T-helper 2 cell (primary cell): ENCODE data around the gene HOXB5.
A peak's percentile ranks its signal among the peaks of the same experiment; 100 is the strongest.

ENCODE experiments used
- DNase-seq, 5 experiments: peaks; one replicate each; pipeline versions ENCODE4 v3.0.0 to v3.0.0-alpha.2; 2012 to 2022

HOXB5 gene

GRCh38 chr17:48615963-48616716 lies 22.6 kb upstream of the HOXB5 start:
- no peak for DNase-seq

- DNase-seq = no peak
Observed at GRCh38 chr17:48615047-48615962, 21.7 kb upstream of the HOXB5 start, which contains the start of gene HOXB8. Gene HOXB8, minus strand, starts transcription at chr17:48615292. Its CDS starts 588 bp downstream, at chr17:48614704.

GRCh38 chr17:48613862-48614694 lies 20.5 kb upstream of the HOXB5 start:
- peak in 1 of 5 experiments; percentile 61 for DNase-seq

GRCh38 chr17:48612854-48613691 lies 19.5 kb upstream of the HOXB5 start:
- peak in 3 of 5 experiments; percentile 39 to 53 (median 50) for DNase-seq

GRCh38 chr17:48612456-48612853 lies 18.9 kb upstream of the HOXB5 start:
- DNase-seq = no peak

GRCh38 chr17:48611681-48612455 lies 18.3 kb upstream of the HOXB5 start:
- no peak for DNase-seq

GRCh38 chr17:48611213-48611612 lies 17.6 kb upstream of the HOXB5 start:
- no peak for DNase-seq

- DNase-seq = peak; percentile 43 to 64 (median 52)
Observed at GRCh38 chr17:48610282-48611211, 17.0 kb upstream of the HOXB5 start, which contains the start of gene HOXB7. Gene HOXB7, minus strand, starts transcription at chr17:48611017. Its CDS starts 99 bp downstream, at chr17:48610918.

- no peak for DNase-seq
Observed at GRCh38 chr17:48609759-48610281, 16.2 kb upstream of the HOXB5 start.

GRCh38 chr17:48609033-48609432 lies 15.5 kb upstream of the HOXB5 start:
- DNase-seq = no peak

GRCh38 chr17:48608494-48608834 lies 14.9 kb upstream of the HOXB5 start:
- no peak for DNase-seq

- no peak for DNase-seq
Observed at GRCh38 chr17:48606892-48607614, 13.5 kb upstream of the HOXB5 start.

- no peak for DNase-seq
Observed at GRCh38 chr17:48605991-48606891, 12.7 kb upstream of the HOXB5 start.

- no peak for DNase-seq
Observed at GRCh38 chr17:48605409-48605919, 11.9 kb upstream of the HOXB5 start.

- no peak for DNase-seq
Observed at GRCh38 chr17:48604770-48605329, 11.3 kb upstream of the HOXB5 start, which contains the start of gene HOXB6. Gene HOXB6, minus strand, starts transcription at chr17:48604986. Its CDS starts 6,836 bp downstream, at chr17:48598150.

GRCh38 chr17:48603959-48604769 lies 10.6 kb upstream of the HOXB5 start:
- no peak for DNase-seq
